GM18951 (cell line): ENCODE results near the gene RHOT1.

Experiments
- POLR2A ChIP-seq: IDR thresholded peaks from 4 replicates; pipeline ENCODE4 v1.6.1; 2011; ENCODE audit warnings: mild to moderate bottlenecking; ENCODE audit not compliant: insufficient read length, insufficient read depth; ENCODE audit errors: extremely low read depth
- in situ Hi-C: fragments of 300-500 bp; cut with MboI; formaldehyde crosslinking; loops from one replicate; pipeline ENCODE4 v1.12.0; 2022; ENCODE audit warnings: low sequenced_read_pairs, mixed read lengths, inconsistent platforms; ENCODE audit not compliant: unreplicated experiment

The RHOT1 gene

DNA sequence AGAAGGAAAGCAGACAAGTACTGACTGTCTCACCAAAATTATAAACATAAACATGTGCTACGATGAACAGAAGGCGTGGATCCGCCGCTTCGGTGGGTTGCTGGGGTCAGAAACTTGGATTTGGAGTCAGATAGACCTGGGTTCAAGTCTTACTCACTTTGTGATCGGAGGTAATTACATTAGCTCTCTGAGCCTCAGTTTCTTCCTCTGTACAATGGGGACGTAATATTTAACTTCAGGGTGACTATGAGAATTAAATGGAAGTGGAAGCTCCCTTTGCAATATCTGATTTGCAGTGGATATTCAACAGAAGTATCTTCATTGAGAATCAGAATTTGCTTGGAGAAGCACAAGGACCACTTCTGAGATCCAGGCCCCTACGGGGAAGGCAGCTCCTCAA, 129.5 kb downstream of the RHOT1 start:
- in situ Hi-C loops: no loop called here
- no peak for TF ChIP-seq POLR2A

DNA sequence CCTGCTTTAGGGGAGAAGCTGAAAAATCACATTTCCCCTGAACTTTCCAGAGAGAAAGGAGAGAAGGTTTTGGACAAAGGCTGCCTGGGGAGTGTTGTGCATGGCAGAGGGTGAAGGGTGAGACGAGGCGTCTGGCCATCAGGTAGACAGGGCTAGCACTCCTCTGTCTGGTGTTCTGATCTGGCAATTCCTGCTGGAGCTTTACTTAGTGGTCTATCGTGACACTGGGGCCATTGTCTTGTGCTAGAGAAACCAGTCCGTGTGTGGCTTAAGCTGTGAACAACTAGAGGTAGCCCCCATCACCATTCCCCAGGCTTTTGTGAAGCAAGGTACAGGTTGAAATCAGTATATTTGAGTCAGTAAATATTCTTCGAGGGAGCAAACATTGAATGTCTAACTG, 131.8 kb downstream of the RHOT1 start:
- in situ Hi-C loops: no loop called here
- no peak for TF ChIP-seq POLR2A

DNA sequence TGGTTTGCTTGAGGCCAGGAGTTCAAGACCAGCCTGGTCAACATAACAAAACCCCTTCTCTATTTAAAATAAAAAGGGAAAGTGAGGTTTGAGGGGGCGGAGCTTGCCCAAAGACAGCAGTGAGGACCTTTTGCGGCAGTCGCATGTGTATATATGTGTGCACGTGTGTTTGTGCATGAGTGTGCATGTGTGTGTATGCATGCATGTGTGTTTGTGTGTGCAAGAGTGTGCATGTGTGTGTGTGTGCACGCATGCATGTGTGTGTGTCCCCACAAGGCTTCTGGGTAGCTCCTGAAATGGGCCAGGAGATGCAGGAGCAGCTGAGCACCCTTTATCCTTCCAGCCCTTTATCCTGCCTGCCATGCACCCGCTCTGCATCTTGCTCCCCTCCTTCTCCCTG, 132.3 kb downstream of the RHOT1 start:
- in situ Hi-C loops: no loop called here
- no peak for TF ChIP-seq POLR2A
